Psoas muscle (tissue), 8 donors: ENCODE measurements around the gene TNFRSF1B. TPM values are rescaled to one million over a fixed set of nuclear protein-coding genes. Genes with fewer than 3 reads are reported as not detected.

Source experiments
- ATAC-seq, 4 donors: fragments of 200-7000 bp; cut with Tn5 transposase; one replicate each; pipeline ENCODE4 v1.9.1; 2020; ENCODE audit warnings: moderate library complexity in 3 of 4, mild to moderate bottlenecking in 2 of 4
- DNase-seq, 2 donors: peaks; one replicate each; pipeline ENCODE4 v3.0.0-alpha.2; 2020
- H3K27ac ChIP-seq: fragments of 200-600 bp; one replicate; pipeline ENCODE4 v1.8.0; 2022
- H3K27me3 ChIP-seq, 3 donors: fragments of 200-600 bp in 1 of 3; one replicate each; pipeline versions ENCODE4 v1.6.1 to v1.8.0; 2013 to 2022; ENCODE audit warnings: low read length in 2 of 3, mild to moderate bottlenecking in 2 of 3, moderate library complexity in 1 of 3; ENCODE audit not compliant: insufficient read depth in 3 of 3
- H3K36me3 ChIP-seq, 2 donors: fragments of 200-600 bp in 1 of 2; one replicate each; pipeline versions ENCODE4 v1.6.1 to v1.8.0; 2013 to 2022; ENCODE audit warnings: low read depth in 1 of 2, mild to moderate bottlenecking in 1 of 2, moderate library complexity in 1 of 2; ENCODE audit not compliant: insufficient read depth in 1 of 2
- H3K4me1 ChIP-seq: fragments of 200-600 bp; one replicate; pipeline ENCODE4 v1.8.0; 2022
- H3K4me3 ChIP-seq: fragments of 200-600 bp; one replicate; pipeline ENCODE4 v1.8.0; 2022; ENCODE audit warnings: mild to moderate bottlenecking
- H3K9me3 ChIP-seq: fragments of 200-600 bp; one replicate; pipeline ENCODE4 v1.8.0; 2022
- WGBS, 3 donors: extraction: QIAGEN DNeasy Blood & Tissue Kit; methylation state at CpG; one replicate each; pipeline versions ENCODE4 v1.1.6 to v1.1.7; 2013; 5-methylcytosine and 5-hydroxymethylcytosine counted together
- intact Hi-C, 2 donors: fragments of 100-400 bp; cut with DNase I; formaldehyde crosslinking; loops; one replicate each; pipeline versions ENCODE4 v1.11.0 to v1.14.2; 2022
- polyA plus RNA-seq, 3 donors: library from polyadenylated mRNA; stranded (reverse); fragments of 200-250 nt; gene quantifications; one replicate each; pipeline ENCODE4 v1.2.3, GENCODE V29; 2013
- total RNA-seq, 4 donors: library from RNA; stranded (reverse); fragmentation: NEBNext Ultra II Directional in 2 of 4; extraction: Animal tissue kit (Norgen Biotek cat#: 25700) in 2 of 4; gene quantifications; one replicate each; pipeline versions ENCODE4 v1.2.1 to v1.2.4, GENCODE V29; 2021 to 2023
- TF ChIP-seq, protein P1 (sequence below): fragments of 200-600 bp; IDR thresholded peaks from one replicate; pipeline ENCODE4 v1.8.0; 2022; ENCODE audit warnings: antibody characterized with exemption
- donor health status: healthy with polysubstance abuse.
- donor health status: DM: no; HTN: no; CAD: no; lungs with moderate emphysema.
- donor health status: Bipolar disorder and iron deficiency.
- donor health status: healthy.
- donor health status: DM: yes; HTN: yes; CAD: no.
- donor health status: DM: no; HTN: no; CAD: no.
- donor health status: DM: no; HTN: no; CAD: no.
- donor health status: DM: yes; HTN: yes; CAD: no.

Gene TNFRSF1B
- total and polyA plus RNA-seq, 7 donors = 5.1 to 12.8 (median 7.6) TPM

DNA sequence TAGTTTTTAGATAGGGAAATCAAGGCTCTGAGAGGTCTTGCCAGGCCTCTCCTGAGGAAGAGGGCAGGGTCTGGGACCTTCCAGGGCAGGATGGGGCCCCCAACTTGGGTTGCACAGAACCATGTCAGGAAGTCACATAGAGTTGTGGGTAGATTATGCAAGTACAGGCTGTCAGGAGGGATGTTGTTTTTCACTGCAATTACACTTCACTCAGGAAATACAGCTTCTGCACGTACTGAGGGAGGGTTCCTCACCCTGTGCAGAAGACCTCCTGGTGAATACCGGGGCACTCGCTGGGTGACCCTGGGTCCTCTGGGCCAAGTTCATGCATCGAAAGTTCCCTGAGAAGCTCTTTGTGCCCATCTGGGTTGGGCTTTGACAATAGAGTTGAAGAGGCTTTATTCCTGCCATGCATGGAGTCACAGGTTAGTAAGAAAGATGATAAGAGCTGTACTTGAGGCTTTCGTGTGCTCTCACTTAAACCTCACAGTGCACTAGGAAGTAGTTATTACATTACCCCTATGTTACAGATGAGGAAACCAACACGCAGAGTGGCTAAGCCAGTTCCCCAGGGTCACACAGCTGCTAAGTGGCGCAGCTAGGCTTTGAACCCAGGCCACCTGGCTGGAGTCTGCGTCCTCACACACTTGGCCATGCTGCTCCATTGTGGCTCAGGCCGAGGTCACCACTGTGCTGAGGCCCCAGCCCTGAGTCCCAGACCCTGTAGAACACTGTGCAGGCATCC, 16.2 kb upstream of the TNFRSF1B start:
- H3K27ac ChIP-seq = peak overlapping the region; percentile 16
- no peak overlapping the region for H3K4me3 ChIP-seq
- DNase-seq (no peak), ATAC-seq (peak in 1 of 4 donors; percentile 19)
- TF ChIP-seq, protein P1, sequence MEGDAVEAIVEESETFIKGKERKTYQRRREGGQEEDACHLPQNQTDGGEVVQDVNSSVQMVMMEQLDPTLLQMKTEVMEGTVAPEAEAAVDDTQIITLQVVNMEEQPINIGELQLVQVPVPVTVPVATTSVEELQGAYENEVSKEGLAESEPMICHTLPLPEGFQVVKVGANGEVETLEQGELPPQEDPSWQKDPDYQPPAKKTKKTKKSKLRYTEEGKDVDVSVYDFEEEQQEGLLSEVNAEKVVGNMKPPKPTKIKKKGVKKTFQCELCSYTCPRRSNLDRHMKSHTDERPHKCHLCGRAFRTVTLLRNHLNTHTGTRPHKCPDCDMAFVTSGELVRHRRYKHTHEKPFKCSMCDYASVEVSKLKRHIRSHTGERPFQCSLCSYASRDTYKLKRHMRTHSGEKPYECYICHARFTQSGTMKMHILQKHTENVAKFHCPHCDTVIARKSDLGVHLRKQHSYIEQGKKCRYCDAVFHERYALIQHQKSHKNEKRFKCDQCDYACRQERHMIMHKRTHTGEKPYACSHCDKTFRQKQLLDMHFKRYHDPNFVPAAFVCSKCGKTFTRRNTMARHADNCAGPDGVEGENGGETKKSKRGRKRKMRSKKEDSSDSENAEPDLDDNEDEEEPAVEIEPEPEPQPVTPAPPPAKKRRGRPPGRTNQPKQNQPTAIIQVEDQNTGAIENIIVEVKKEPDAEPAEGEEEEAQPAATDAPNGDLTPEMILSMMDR = no peak
- H3K36me3 ChIP-seq = no peaks in the 10 kb centered on the region
- no peaks in the 10 kb centered on the region for H3K4me1 ChIP-seq
- no peaks in the 10 kb centered on the region for H3K9me3 ChIP-seq
- H3K27me3 ChIP-seq = no peaks in the 10 kb centered on the region
- WGBS, 3 donors = 75 to 76% (median 76%) methylated on average over 9 of the region's 9 CpGs
- intact Hi-C loops = no loop called here

DNA sequence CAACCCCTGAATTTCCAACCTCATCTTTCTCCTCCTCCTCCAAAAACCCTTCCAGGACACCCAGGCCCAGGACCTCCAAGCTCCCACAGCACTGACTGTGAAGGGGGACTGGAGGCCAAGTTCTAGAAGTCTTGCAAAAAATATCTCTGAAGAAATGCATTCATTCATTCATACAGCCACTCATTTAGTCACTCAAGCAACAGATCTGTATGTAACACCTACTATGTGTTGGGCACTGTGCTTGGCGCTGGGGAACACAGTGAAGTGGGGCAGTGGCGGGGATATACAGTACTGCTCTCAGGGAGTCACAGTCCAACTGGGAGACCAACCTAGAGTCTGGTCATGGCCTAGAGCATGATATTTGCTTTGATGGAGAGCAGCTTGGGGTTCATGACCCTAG, 15.3 kb upstream of the TNFRSF1B start:
- no peaks in the 10 kb centered on the region for H3K4me1 ChIP-seq
- no peak overlapping the region for H3K27ac ChIP-seq
- H3K27me3 ChIP-seq = no peaks in the 10 kb centered on the region
- ATAC-seq (no peak), DNase-seq (no peak)
- intact Hi-C loops = no loop called here
- TF ChIP-seq, protein P1 = no peak
- H3K4me3 ChIP-seq = no peak overlapping the region
- WGBS, 3 donors = 95 to 99% (median 98%) methylated on average over 2 of the region's 2 CpGs
- H3K9me3 ChIP-seq = no peaks in the 10 kb centered on the region
- H3K36me3 ChIP-seq = no peaks in the 10 kb centered on the region

DNA sequence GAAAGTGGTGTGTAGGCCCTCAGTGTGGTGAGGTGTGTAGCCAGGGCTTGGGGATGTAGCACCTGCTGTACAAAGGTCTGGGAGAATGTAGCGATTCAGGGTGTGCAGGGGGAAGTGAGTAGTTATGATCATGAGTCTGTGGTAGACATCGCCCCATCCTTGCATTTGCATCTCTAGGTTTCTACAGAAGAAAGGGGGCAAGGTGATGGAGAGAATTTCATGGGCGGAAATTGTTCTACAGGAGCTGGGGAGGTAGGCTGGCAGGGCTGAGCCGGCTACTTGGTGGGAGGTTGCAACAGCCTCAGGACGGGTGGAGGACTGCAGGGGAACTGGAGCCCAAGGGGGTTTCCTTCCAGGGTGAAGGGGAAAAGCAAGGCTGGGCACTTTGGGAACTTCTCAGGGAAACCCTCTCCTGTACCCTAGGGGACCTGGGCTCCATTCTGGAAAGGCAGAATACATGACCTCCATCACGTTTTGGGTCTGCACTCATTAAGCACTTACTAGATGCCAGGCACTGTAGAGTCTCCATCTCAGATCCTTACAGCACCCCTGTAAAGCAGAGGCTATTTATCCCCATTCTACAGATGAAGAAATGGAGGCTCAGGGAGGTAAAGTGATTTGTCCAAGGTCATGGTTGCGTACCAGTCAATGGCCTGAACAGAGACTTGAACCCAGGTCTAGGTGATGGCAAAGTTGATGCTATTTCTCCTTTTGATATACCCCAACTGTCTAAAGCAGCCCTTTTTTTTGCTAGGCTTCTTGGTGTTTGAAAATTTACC, 14.5 kb upstream of the TNFRSF1B start:
- Histone ChIP-seq H3K36me3 (no peaks in the 10 kb centered on the region), H3K4me3 (no peak overlapping the region), H3K27me3 (no peaks in the 10 kb centered on the region), H3K27ac (peak overlapping the region; percentile 57), H3K9me3 (no peaks in the 10 kb centered on the region), H3K4me1 (no peaks in the 10 kb centered on the region)
- intact Hi-C loops = no loop called here
- TF ChIP-seq, protein P1 = no peak
- no peak for DNase-seq
- WGBS, 3 donors = 85 to 89% (median 86%) methylated on average over 7 of the region's 7 CpGs
- no peak for ATAC-seq

DNA sequence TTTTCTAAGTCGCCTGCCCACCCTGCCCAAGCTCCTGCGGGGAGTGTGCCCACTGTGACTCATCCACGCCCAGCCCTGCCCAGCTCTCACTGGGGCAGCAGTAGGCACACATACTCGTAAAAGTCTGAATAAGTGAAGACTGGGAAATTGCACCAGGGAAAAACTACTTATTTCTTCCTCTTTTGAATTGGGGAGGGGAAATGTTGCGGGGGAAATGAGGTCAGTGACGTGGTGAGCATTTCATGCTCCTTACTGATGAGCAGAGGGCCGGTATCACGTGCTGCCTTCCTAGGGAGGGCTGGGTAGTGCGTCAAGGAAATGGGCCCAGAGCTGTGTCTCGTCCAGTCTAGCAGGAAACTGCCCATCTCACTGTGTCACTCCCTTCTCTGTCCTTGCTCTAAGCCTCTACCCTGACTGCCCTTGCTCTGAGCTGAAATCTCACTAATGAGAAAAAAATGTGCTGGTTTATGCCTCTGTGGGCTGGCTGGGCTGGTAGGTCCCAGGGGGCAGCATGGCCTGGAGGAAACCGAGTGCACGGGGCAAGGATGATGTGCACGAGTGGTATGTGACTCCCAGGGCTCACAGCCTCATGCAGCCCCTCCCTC, 13.5 kb upstream of the TNFRSF1B start:
- H3K4me1 ChIP-seq = no peaks in the 10 kb centered on the region
- ATAC-seq (peak; percentile 39 to 61 (median 50)), DNase-seq (peak; percentile 36 to 68)
- no peaks in the 10 kb centered on the region for H3K27me3 ChIP-seq
- peak overlapping the region; percentile 57 for H3K27ac ChIP-seq
- TF ChIP-seq, protein P1 = no peak
- no peaks in the 10 kb centered on the region for H3K36me3 ChIP-seq
- H3K9me3 ChIP-seq = no peaks in the 10 kb centered on the region
- 41 to 51% (median 46%) methylated on average over 13 of the region's 13 CpGs for WGBS, 3 donors
- intact Hi-C loops = no loop called here
- H3K4me3 ChIP-seq = no peak overlapping the region
